Cardiac atrium fibroblast (primary cell): Measurements from ENCODE around the gene GHRHR. TPM values are rescaled to one million over a fixed set of nuclear protein-coding genes. Genes with fewer than 3 reads are reported as not detected.

Experiments
- total RNA-seq: library from RNA; depleted of rRNA; stranded (reverse); fragments of >200 nt; gene quantifications from 2 replicates; pipeline ENCODE4 v1.2.3, GENCODE V29; 2015

Gene GHRHR
- total RNA-seq: not detected in 2 replicates

DNA sequence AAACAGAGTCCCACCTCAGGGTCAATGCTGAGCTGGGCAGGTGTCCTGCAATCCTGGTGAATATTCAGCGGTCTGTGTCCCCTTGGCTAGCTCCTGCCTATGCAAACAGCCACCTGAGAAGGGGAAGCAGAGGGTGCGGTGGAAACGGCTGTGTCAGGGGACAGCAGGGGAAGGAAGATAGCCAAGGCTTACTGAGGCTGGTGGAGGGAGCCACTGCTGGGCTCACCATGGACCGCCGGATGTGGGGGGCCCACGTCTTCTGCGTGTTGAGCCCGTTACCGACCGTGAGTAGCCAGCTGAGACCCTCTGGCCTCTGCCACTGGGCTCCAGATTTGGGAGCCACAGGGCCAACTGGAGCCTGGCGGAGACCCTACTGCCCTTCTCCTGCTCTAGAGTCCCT, at the start of gene GHRHR:
GHRHR (plus strand) TSS at position 112 of the 400 bp plus-strand sequence; CDS start at position 228, 116 bp downstream.

Other genes with a start within 250 kb of the GHRHR start
- 195 and 197 TPM in 2 replicates for gene INMT, start 211.8 kb upstream of the GHRHR start, total RNA-seq
- 7.9 and 8.6 TPM in 2 replicates for gene MINDY4, start 192.5 kb upstream of the GHRHR start, total RNA-seq
- gene AQP1, start 52.1 kb upstream of the GHRHR start, total RNA-seq: 4.4 and 7.9 TPM in 2 replicates
- not detected in 2 replicates for gene ADCYAP1R1, start 88.4 kb downstream of the GHRHR start, total RNA-seq